ELR (cell line): Measurements from ENCODE around the gene TLE3.
"Not testable (repeated sequence)": the region's sequence is repeated elsewhere in the genome, so short reads cannot be mapped to it uniquely, and the experiment has no call there.

Source experiments
- DNase-seq: peaks from one replicate; pipeline ENCODE4 v3.0.0-alpha.2; 2015; ENCODE audit warnings: low read depth

The TLE3 gene

DNA sequence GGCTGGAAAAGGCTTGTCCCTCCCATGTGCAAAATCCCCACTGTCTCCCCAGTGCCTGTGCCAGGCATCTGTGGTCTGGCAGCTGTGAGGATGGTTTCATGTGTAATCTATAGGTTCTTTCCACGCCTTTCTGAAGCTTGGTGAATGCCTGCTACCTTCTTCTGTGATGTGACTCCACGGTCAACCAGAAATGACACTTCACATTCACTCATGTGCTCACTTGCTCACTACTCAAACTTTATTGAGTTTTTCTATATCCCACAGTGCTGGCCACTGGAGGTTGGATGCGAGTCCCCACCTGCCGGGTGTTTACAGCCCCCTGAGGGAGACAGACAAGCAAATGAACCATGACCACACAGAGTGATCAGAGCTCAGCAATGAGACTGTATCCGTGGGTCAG, 27.9 kb upstream of the TLE3 start:
- DNase-seq = no peak

DNA sequence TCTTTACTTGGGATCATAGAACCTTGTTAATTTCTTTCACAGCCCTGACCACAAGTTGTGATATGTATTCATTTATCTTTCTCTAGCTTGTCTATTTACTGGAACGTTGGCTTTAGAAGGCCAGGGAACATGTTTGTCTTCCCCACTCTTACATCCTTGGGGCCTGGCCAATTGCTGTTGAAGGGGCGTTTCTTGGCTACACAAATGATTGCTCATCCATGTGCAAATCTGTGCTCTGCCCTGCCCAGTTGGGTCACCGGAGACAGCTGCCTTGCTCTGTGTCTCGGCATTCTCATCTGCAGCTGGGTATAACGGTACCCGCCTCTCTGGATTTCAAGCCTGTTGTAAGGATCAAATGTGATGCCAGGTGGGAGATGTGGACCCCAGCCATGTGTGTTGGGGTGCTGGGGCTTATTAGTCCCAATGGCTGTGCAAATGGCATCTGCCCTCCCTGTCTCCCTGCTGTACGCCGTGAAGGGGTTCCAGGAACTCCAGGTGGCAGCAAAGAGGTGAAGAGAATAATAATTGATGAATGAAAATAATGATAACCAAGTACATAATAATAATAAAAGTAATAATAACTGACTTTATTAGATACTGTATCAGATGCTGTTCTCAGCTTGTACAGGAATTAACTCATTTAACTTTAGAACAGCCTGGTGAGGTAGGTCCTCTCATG, 24.0 kb upstream of the TLE3 start:
- DNase-seq = peak; percentile 49

DNA sequence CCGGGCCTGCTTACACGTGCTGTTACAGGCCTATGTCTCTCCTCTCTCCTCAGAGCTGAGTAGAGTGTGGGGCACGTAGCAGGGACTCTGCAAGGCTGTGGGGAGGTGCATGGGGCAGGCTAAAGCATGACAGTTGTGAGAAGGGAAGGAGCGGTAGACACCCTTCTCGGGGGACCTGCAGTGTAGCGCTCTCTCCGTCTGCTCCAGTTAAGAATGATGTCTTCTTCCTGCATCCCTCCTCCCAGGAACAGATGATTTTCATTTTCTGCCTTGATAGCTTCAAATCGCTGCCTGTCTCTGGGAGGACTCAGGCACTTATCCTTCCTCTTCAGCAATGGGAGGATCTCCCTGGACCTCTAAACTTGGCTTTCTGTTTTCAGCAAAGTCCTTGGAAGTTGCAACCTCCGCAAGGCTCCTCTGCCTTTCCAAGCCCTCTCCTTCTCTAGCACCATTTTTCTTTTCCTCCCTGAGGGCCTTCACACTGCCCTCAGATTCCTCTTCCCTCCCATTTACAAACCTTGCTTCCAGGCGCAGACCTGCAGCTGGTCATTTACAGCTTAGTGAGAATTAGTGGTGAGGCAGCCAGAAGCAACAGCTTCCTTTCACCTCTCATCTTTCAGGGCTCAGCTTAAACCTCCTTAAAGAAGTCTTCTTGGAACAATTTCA, 23.4 kb upstream of the TLE3 start:
- no peak for DNase-seq

DNA sequence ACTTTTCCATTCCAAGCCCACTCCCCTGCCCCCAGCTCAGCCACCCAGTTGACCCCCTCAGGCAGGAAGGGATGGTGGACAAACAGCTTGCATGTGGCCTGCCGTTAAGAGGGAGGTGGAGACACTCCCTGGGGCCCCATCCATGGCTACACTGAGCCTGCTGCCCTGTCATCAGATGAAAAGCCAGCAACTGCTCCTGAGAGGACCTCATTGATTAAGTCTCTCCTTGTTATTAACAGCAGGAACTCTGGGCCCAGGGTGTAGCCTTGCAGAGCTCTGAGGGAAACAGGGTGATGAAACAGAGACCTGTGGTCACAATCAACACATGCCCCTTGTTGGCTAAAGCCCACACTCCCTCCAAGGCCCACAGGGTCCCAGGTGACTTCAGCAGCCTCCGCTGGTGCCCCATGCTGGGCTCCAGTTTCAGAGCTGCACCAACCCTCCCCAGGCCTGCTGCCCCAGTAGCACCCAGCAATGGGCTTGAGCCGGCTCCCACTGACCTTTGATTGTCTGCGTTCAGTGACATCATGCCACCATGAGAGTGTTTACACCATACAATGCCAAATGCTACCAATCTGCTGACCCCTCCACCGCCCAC, 22.3 kb upstream of the TLE3 start:
- DNase-seq = no peak

DNA sequence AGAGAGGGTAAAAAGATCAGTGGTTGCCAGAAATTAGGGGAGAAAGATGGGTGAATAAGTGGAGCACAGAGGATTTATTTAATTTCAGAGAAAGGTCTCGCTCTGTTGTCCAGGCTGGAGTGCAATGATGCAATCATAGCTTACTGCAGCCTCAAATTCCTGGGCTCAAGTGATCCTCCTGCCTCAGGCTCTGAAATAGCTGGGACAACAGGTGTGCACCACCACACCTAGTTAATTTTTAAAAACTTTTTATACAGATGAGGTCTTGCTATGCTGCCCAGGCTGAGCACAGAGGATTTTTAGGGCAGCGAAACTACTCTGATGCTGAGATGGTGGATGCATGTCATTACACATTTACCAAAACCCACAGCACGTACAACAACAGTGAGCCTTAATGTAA, 20.9 kb upstream of the TLE3 start:
- no peak for DNase-seq

DNA sequence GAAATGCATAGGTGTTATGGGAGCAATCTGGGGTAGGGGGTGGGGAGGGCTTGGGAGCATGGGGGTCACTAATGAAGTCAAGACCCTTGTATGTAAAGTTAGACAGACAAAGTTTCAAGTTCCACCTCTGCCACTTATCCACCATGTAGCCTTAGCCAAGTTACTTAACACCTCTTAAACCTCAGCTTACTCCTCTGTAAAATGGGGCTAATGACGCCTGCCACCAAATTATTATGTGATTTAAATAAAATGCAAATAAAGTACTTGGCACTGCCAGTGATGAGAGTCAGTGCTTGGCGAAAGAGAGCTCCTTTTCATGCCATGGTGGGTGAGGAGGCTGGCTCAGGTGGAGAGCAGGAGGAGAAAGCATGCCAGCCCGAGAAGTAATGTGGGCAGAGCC, 18.6 kb upstream of the TLE3 start:
- DNase-seq = no peak

DNA sequence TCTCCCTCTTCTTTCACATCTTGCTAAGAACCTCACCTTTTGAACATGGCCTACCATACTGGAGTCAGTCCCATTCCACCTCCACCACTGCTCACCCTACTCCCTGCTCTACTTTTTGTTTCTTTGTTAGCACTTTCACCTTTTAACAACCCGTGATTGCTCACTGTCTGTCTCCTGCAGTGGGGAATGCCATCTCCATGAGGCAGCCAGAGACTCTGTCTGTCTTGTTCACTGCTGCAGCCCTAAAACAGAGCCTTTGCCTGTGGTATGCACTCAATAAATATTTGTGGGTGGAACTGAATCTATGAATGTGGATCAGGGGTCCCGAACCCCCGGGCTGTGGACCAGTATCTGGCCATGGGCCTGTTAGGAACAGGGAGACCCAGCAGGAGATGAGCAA, 16.5 kb upstream of the TLE3 start:
- peak; percentile 13 for DNase-seq

DNA sequence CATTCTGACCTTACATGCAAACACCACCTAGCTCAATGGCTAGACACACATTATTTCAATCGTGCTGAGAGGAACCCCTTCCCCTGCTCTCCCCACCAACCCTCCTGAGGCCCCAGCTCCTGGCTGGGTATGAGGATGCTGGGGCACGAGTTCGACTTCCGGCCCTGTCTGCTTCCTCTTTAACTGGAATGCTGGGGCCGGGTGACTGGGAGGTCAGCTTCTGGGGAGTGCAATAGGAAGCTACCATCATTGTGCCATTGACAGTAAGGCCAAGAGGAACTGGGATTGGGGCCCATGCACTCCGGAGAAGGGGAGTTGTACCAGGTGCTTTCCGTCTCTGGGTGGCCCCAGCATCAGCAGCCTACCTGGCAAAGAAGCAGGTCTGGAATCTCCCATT, 15.6 kb upstream of the TLE3 start:
- no peak for DNase-seq

DNA sequence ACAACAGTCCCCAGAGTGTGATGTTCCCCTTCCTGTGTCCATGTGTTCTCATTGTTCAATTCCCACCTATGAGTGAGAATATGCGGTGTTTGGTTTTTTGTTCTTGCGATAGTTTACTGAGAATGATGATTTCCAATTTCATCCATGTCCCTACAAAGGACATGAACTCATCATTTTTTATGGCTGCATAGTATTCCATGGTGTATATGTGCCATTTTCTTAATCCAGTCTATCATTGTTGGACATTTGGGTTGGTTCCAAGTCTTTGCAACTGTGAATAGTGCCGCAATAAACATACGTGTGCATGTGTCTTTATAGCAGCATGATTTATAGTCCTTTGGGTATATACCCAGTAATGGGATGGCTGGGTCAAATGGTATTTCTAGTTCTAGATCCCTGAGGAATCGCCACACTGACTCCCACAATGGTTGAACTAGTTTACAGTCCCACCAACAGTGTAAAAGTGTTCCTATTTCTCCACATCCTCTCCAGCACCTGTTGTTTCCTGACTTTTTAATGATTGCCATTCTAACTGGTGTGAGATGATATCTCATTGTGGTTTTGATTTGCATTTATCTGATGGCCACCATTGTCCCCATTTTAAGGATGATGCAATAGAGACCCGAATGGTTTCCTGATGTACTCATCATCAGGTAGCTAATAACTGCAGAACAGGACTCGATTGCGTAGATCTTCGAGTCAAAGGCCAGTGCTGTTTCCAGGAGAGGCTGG, 15.0 kb upstream of the TLE3 start:
- DNase-seq = not testable (repeated sequence)

DNA sequence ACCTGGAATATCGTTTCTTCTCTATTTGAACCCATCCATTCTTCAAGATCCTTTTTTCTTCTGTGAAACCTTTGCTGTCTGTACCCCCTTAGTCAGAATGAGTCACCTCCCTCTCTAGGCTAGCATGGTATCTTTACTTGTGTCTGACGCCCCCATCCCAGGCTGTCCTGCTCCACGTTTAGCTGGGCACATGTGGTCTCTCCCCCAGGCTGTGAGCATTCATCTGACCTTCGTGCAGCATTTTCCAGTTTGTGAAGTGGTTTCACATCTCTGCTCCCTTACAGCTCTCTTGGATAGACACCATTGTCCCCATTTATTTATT, 14.3 kb upstream of the TLE3 start:
- DNase-seq = peak; percentile 40

DNA sequence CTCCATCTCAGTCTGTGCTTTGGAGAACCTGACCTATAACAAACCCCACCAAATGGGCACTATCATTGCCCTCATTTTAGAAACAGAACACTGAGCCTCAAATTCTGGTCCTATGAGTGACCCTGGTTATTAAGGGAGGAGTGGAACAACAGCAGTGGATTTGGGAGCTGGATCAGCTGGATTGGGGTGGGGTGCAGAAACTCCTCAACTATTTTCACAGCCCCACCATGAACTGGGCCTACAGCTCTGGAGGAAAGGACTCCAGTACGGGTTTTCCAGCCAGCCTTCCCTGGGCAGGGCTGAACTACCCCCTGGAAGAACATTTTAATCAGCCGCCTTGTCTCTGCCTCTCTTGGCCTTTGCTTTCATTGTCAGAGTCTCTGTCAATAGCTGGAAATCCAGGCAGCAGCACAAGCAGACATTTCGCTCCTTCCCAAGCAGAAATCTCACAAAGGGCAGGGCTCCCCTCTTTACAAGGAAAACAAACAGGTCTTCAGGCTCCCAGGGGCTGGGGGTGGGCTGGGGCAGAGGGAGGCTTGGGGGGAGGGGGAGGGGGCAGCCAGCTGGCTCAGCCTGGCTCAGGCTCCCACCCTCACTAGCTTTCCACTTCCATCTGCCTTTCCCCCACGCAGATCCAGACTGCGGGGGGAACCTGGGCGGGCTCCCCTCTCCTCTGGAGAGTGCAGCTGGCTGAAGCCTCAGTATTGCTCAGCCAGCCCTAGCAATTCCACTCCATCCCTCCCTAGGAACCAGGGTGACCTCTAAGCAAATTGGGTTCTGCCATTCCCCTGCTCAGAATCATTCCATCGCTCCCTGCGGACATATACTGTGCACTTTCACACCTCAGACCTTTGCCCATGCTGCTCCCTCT, 13.7 kb upstream of the TLE3 start:
- DNase-seq = peak; percentile 51

DNA sequence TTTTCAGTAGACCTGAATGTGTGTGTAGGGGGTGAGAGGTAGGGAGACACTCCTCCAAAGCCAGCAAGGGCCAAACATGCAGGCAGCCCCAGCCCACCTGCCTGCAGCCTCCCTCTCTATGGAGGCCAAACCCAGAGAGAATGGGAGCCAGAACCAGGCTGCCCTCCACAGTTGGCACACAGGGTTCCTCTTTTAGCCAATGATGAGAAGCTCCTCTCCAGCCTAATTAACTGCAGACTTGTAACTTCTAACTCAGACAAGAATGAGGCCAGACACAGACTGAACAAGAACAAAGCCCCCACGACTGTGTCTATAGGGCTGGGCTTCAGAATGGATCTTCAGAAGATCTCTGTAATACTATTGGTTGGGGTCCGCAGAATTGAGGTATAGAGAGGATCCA, 12.3 kb upstream of the TLE3 start:
- no peak for DNase-seq

DNA sequence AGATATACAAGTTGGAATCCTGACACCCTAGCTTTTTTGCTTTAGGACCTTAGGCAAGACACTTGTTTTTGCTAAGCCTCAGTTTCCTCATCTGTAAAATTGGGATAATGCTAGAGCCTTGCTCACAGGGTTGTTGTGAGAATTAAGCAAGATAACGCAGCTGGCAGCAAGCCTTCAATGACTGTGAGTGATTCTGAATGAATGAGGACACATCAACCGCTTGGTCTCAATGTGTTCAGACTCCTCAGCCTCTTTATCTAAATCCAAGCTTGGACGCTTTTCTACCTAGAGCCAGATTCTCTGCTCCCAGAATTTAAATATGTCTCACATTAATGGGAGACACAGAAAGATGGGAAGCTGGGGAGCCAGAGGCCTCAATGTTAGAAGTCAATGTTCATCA, 11.8 kb upstream of the TLE3 start:
- DNase-seq = no peak

DNA sequence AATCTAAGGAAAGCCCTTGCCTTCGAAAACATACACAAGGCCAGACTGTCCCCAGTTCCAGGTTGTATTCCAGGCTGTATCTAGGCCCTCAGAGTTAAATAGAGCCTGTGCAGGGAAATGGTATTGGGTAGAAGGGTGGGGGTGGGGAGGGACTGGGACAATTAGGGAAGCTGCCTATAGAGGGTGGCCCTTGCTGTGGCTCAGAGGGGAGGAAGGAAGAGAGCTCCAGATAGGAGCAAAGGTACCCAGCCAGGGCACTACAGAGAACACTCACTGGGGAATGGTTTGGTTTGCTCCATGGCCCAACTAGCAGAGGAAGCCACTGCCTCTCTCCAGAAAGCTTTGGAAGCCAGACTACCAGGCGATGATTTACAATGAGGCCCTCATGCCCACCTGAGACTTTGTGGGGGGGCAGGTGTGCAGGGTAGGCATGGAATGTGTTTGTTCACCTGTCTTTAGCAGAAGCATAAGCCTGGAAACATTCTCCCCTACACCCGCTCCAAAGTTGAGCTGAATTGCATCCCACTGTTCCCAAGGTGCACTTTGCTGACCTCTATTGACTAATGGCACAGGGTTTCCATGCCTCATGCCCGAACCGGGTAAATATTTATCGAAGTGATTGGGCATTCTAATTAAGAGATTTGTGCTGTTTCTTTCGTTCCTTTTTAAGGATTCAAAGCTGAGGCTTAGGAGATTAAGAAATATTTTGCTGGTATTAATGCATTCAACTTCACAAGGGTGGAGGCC, 6.3 kb upstream of the TLE3 start:
- no peak for DNase-seq

DNA sequence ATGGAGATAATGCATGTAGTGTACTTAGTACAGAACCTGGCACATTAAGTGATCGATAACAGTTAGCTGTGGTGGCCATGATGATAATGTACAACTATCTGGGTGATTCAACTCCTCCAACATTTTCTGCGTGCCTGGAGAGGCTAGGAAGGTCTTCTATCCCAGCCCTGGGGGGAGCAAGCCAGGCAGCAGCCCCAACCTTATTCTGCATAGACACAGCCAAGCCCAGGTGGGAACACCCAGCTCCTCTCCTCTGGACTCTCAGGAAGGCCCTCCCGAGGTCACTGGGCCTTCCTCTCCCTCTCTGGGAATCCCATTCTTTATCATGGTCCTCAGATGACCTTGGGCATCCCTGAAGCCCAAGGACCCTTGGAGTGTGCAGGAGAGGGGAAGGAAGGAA, 5.1 kb upstream of the TLE3 start:
- no peak for DNase-seq

DNA sequence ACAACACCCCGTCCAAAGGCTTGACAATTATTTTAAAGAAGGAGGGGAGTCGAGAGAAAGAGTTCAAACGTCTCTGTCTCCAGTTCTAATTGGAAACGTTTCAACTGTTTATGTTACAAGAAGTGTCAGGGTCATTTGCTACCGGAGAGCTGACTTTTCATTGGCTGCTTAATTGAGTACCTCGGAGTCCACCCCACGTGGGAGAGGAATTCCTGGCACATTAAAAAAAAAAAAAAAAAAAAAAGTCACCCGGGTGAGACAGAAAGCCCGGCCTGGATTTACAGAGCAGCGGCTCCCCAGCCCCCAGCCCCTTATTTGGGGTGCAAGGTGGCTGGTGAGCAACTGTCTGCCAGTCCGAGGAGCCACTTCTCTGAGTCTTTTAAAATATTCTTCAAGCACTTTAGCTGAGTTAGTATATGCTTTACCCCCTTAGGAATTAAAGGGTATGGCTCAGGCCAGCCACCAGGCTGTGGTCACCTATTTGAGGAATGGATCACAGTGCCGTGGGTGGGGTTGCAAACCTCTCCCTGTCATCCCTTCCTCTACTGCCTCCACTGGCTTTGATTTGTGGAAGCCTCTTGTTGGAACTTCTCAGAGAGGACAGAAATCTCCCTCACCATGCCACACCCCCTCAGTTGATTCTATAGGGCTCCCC, 3.9 kb upstream of the TLE3 start:
- DNase-seq = peak; percentile 81

DNA sequence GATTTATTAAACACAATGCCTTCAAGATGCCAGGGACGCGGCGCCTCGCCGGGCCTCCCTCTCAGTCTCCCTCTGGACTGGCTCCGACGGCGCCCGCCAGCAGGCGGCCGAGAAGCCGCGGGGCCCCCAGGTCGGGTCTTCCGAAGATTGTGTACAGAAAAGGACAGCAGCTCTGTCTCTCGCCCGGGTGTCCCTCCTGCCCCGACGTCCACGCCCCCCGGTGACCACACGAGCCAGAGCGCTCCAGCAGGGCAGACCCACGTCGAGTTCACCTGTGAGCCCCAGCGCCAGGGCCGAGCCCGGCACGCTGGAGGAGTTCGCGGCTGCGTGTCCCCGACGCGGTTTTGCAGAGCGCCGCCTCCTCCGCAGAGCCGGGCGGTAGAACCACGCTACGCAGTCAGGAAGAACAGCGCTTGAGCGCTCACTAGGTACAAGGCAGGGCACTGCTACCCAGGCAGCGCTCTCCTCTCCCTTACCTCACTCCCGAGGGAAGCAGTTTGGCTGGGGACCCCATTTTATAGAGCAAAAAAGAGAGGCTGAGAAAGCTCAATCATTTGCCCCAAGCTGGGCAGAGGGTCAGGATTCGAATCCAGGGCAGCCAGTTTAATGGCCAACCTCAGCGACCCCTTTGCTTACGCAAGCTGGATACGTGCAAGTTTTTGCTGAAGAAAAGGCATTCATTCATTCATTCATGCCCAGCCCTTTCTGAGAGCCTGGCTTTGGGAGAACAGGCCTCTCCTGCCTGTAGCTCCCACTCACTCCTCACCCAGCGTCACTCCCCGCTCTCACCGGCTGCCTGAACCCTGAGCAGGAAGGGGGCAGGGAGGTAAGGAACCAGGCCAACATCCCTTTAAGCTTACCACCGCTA, 3.0 kb upstream of the TLE3 start:
- DNase-seq = peak; percentile 50

DNA sequence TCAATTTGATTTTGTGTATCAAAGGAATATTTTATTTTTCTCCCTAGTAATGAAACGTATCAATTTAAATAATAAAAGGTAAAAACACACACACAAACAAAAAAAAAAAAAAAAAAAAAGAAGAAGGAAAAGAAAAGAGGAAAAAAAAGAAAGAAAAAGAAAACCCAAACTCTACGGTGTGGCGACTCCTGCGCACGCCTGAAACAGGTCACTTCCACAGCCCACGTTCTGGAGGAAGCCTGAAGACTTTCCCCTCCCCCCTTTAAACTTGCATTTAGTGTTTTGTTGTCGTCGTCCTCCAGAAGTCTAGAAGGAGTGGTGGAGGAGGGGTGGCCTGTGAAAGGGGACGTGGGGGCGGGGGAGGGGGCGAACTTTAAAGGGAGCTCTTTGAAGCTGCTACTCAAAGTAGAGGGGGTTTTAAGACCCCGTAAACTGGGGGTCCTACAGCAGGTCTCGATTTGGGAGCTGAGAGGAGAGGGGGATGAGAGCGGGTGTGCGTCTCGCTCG, 2.3 kb upstream of the TLE3 start:
- DNase-seq = peak; percentile 29

DNA sequence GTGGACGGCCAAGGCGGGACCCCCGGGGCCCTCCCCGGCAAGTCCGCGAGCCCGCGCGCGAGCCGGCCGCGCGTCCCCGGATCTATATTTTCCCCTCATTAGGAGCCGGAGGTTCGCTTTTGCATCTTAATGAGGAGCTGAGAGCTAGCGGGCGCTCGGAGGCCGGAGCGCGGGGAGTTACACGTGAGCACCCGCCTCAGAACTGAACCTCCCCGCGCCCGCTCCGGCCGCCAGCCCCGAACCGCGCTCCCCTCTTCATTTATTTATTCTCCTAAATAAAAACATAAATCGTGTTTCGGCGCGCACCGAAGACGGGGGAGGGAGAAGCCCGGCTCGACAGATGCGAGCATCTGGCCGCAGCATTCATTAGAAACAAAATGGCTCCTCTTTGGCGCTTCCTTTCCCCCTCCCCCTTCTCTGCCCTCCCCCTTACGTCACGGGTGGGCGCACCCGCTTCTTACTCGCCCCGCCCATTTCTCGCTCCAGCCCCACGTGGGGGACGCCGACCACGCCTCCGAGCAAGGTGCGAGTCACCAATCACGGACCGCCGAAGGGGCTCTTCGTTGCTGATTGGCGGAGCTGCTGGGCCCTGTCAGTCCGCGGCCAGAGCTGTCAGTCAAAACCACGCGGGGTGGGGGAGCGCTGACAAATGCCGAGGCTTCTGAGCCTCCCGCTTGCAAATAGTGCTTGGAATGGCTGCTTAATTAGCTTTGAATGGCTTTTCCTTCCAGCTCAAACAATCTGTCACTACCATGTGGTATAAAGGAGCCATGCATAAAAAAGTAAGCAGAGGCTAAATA, 1.6 kb upstream of the TLE3 start:
- peak; percentile 98 for DNase-seq
